ENCODE measurements around the gene DNAH2.

- TF ChIP-seq CTCF (IDR thresholded peaks at IDR 0.05) (no peak), JUND (IDR thresholded peaks at IDR 0.05) (no peak), SMC3 (IDR thresholded peaks at IDR 0.05; ENCODE audit: low read depth, low read length) (no peak), POLR2AphosphoS5 (IDR thresholded peaks at IDR 0.05; ENCODE audit: low read depth, low read length) (no peak), NFIC (IDR thresholded peaks at IDR 0.05; ENCODE audit: borderline replicate concordance) (no peak), EZH2phosphoT487 (IDR thresholded peaks at IDR 0.05; ENCODE audit: borderline replicate concordance, low read depth) (no peak), NRF1 (IDR thresholded peaks at IDR 0.05; ENCODE audit: low read depth, low read length) (no peak)
Measured at GRCh38 chr17:7859028-7859427, 141.5 kb downstream of the DNAH2 start.

Measured in SK-N-SH (cell line).